Coronary artery (tissue), 2 donors: ENCODE results near the gene LONRF2.

Source experiments
- DNase-seq: peaks from one replicate; pipeline ENCODE4 v3.0.0-alpha.2; 2017; ENCODE audit warnings: low spot score
- H3K27ac ChIP-seq, 2 donors: fragments of 200-600 bp; sonication (generic); one replicate each; pipeline ENCODE4 v1.5.1; 2016 to 2019
- H3K4me3 ChIP-seq: fragments of 200-600 bp; sonication (generic); 2 replicates; pipeline ENCODE4 v1.5.1; 2016; ENCODE audit warnings: mild to moderate bottlenecking, moderate library complexity
- TF ChIP-seq, protein P1 (sequence below): fragments of 200-600 bp; sonication (generic); IDR thresholded peaks from one replicate; pipeline ENCODE4 v1.5.1; 2019; ENCODE audit warnings: antibody characterized with exemption

The LONRF2 gene

GRCh38 chr2:100242891-100243619, 79.2 kb downstream of the LONRF2 start:
- DNase-seq: peak; percentile 74
- no peak overlapping the region for H3K27ac ChIP-seq

DNA sequence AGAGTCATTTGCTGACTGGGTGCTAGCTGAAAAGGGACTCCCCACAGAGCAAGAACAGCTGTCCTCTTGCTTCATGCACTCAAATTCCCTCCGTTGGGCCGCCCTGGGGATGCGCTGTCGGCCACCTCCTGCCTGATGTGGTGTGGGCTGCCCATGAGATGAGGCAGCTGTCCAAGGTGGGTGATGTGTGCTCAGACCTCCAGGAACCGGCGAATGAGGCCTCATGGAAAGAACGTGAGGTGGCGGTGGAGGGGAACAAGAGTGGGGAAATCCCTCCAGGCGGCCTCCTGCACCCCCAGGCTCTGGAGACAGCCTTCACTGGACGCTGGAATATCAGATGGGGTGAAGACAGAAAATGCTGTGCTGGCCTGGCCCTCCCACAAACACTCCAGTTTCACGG, 79.8 kb downstream of the LONRF2 start:
- Histone ChIP-seq H3K27ac (no peak overlapping the region), H3K4me3 (no peak overlapping the region)
- DNase-seq: peak; percentile 56
- TF ChIP-seq, protein P1, sequence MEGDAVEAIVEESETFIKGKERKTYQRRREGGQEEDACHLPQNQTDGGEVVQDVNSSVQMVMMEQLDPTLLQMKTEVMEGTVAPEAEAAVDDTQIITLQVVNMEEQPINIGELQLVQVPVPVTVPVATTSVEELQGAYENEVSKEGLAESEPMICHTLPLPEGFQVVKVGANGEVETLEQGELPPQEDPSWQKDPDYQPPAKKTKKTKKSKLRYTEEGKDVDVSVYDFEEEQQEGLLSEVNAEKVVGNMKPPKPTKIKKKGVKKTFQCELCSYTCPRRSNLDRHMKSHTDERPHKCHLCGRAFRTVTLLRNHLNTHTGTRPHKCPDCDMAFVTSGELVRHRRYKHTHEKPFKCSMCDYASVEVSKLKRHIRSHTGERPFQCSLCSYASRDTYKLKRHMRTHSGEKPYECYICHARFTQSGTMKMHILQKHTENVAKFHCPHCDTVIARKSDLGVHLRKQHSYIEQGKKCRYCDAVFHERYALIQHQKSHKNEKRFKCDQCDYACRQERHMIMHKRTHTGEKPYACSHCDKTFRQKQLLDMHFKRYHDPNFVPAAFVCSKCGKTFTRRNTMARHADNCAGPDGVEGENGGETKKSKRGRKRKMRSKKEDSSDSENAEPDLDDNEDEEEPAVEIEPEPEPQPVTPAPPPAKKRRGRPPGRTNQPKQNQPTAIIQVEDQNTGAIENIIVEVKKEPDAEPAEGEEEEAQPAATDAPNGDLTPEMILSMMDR: no peak

More at GRCh38 chr2:100242891-100243619, 79.2 kb downstream of the LONRF2 start:
- TF ChIP-seq, protein P1: peak; percentile 39
- H3K4me3 ChIP-seq: no peak overlapping the region

DNA sequence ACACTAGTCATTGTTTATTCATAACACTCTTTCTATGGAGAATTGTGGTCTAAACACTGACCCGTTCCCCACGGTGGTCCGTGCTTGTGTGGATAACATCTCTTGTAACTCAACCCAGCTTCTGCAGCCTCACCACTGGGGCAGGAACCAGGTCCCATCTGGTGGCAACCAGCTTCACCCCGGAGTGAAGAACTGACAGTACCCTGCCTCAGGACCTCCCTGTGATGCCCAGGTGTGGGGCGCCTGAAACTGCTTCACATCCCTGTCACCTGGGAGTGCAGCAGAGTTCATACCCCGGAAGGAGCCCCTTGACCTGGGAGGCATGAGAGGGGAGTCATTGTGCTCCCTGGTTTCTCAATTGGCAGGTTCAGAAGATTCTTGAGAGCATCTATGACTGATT, 81.1 kb downstream of the LONRF2 start:
- H3K4me3 ChIP-seq: no peak overlapping the region
- TF ChIP-seq, protein P1: no peak
- peak; percentile 31 for DNase-seq

GRCh38 chr2:100240386-100240785, 81.9 kb downstream of the LONRF2 start:
- Histone ChIP-seq H3K27ac (no peak overlapping the region), H3K4me3 (no peak overlapping the region)
- DNase-seq: peak; percentile 64
- TF ChIP-seq, protein P1: no peak

More for the DNA sequence above, 81.1 kb downstream of the LONRF2 start:
- no peak overlapping the region for H3K27ac ChIP-seq

DNA sequence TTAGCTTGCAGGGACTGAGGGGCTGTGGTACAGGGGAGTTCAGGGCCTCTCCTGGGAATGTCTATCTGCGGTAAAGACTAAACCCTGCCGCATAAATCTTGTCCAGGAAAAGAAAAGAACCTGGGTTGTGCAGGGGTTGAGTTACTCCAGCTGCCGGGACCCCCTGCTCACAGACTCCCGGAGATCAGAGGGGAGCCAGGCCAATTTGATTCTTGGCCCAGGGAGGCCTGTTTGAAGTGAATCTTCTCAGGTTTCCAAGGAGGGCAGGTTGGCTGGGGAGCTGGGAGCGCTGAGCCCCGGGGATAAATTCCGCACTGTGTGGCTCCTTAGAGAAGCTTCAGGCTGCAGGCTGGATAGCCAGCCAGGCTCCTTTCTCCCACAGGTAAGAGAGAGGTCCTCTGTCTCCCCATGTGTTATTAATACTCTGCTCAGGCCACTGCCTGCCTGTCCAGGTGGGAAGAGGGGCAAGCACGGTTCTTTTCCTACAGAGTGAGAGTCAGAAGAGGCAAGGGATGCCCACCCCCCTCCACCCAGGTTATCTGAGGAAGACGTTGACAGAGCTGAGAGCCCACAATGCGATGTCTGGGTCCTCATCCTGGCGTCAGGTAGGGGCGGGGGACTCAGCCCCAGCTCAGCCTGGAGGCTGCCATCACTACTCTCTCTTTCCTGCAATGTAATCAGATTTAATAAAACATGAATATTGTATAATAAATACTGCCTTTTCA, 82.7 kb downstream of the LONRF2 start:
- Histone ChIP-seq H3K27ac (no peak overlapping the region), H3K4me3 (no peak overlapping the region)
- TF ChIP-seq, protein P1: no peak
- DNase-seq: peak; percentile 35

DNA sequence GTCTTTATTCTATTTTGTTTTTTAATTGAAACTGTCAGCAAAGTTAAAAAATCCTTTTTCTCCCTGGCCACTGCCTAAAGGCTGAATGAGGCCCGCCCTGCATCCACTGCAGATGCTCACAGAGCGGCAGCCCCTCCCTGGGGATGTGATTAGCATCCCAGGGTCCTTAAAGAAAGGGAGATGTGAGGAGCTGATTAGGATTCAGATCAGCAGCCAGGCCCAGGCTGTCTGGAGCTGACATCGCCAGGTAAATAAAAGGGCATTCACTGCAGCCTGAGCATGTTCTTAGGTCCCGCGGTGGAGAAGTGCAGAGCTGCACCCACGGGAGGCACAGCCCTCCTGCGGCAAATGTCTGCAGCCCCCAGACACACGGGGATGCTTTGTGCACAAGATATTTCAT, 83.8 kb downstream of the LONRF2 start:
- TF ChIP-seq, protein P1: no peak
- H3K27ac ChIP-seq: no peak overlapping the region
- DNase-seq: peak; percentile 16
- no peak overlapping the region for H3K4me3 ChIP-seq
